ENCODE measurements around the gene CERS5.

DNA sequence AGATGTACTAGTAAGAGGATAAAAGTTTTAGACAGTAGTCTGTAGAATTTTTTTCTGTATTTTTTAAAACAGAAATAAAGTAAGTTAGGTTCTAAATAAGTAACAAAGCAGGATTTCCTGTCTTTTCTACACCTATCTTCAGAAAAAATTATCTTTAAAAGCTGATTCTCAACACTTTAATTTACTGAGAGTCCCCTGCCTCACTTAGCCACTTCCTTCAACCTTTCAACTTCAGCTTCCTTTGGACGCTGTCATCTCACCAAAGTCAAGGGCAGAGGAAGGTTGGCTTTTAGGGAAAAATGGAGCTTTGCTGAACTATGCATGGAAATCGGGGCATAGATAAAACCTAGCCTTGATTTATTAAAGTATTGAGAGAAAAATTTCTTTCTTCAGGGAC, 44.9 kb upstream of the CERS5 start:
- TF ChIP-seq MEF2A (IDR thresholded peaks at IDR 0.05; ENCODE audit: insufficient read depth, low read depth, low read length) (no peak), EZH2 (IDR thresholded peaks at IDR 0.05; ENCODE audit: borderline replicate concordance, control insufficient read depth, low read depth, low read length) (no peak), FOXM1 (IDR thresholded peaks at IDR 0.05; ENCODE audit: low read depth, low read length) (no peak), EP300 (IDR thresholded peaks at IDR 0.05; ENCODE audit: borderline replicate concordance in 1 of 2, control insufficient read depth in 1 of 2, low read depth in 2 of 2, low read length in 2 of 2) (no peak), POU2F2 (IDR thresholded peaks at IDR 0.05; ENCODE audit: borderline replicate concordance, low read depth, low read length) (no peak), SUZ12 (IDR thresholded peaks at IDR 0.05; ENCODE audit: unreplicated experiment) (no peak), POLR2A (IDR thresholded peaks at IDR 0.05; ENCODE audit: low read depth, low read length) (no peak), POLR2AphosphoS2 (IDR thresholded peaks at IDR 0.05; ENCODE audit: low read depth, low read length) (no peak), HCFC1 (IDR thresholded peaks at IDR 0.05; ENCODE audit: low read length) (no peak)
- TF ChIP-seq, protein P1, sequence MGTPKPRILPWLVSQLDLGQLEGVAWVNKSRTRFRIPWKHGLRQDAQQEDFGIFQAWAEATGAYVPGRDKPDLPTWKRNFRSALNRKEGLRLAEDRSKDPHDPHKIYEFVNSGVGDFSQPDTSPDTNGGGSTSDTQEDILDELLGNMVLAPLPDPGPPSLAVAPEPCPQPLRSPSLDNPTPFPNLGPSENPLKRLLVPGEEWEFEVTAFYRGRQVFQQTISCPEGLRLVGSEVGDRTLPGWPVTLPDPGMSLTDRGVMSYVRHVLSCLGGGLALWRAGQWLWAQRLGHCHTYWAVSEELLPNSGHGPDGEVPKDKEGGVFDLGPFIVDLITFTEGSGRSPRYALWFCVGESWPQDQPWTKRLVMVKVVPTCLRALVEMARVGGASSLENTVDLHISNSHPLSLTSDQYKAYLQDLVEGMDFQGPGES (IDR thresholded peaks at IDR 0.05), result no peak
